Smooth muscle cell (in vitro differentiated cells): ENCODE data around the gene SH3BGRL3. TPM values are rescaled to one million over a fixed set of nuclear protein-coding genes. Genes with fewer than 3 reads are reported as not detected.

Source experiments
- DNase-seq: peaks from one replicate; lab custom pipeline; 2025; ENCODE audit not compliant: unreplicated experiment; lab: John Stamatoyannopoulos, UW
- H2AFZ ChIP-seq: fragments of 200-600 bp; sonication (generic); 2 replicates; pipeline ENCODE4 v1.6.0; 2016; ENCODE audit warnings: antibody characterized with exemption, low read depth, mild to moderate bottlenecking
- H3F3A ChIP-seq: fragments of 200-600 bp; sonication (generic); 2 replicates; pipeline ENCODE4 v1.6.0; 2017; ENCODE audit warnings: antibody characterized with exemption, low read depth
- H3K27ac ChIP-seq: fragments of 200-600 bp; sonication (generic); 2 replicates; pipeline ENCODE4 v1.5.1; 2016; ENCODE audit warnings: low read depth, mild to moderate bottlenecking
- H3K27me3 ChIP-seq: fragments of 200-600 bp; sonication (generic); 2 replicates; pipeline ENCODE4 v1.6.1; 2016; ENCODE audit warnings: low read depth, mild to moderate bottlenecking
- H3K36me3 ChIP-seq: fragments of 200-600 bp; sonication (generic); 2 replicates; pipeline ENCODE4 v1.5.1; 2016; ENCODE audit warnings: low read depth
- H3K4me1 ChIP-seq: fragments of 200-600 bp; sonication (generic); 2 replicates; pipeline ENCODE4 v1.5.1; 2016; ENCODE audit warnings: low read depth
- H3K4me2 ChIP-seq: fragments of 200-600 bp; sonication (generic); 2 replicates; pipeline ENCODE4 v1.6.0; 2016; ENCODE audit warnings: mild to moderate bottlenecking
- H3K4me3 ChIP-seq: fragments of 200-600 bp; sonication (generic); 2 replicates; pipeline ENCODE4 v1.5.1; 2016; ENCODE audit warnings: mild to moderate bottlenecking
- H3K79me2 ChIP-seq: fragments of 200-600 bp; sonication (generic); 2 replicates; pipeline ENCODE4 v1.6.0; 2016; ENCODE audit warnings: low read depth, mild to moderate bottlenecking
- H3K9ac ChIP-seq: fragments of 200-600 bp; sonication (generic); 2 replicates; pipeline ENCODE4 v1.6.0; 2016; ENCODE audit warnings: low read depth
- H3K9me3 ChIP-seq: fragments of 200-600 bp; sonication (generic); replicated peaks from 2 replicates; pipeline ENCODE4 v1.5.1; 2016; ENCODE audit warnings: low read depth
- H4K20me1 ChIP-seq: fragments of 200-600 bp; sonication (generic); 2 replicates; pipeline ENCODE4 v1.6.0; 2016; ENCODE audit warnings: low read depth
- WGBS: methylation state at CpG from one replicate; pipeline ENCODE4 v1.1.7; 2016; ENCODE audit warnings: low lambda C conversion rate; 5-methylcytosine and 5-hydroxymethylcytosine counted together
- polyA plus RNA-seq: library from polyadenylated mRNA; unstranded; fragments of >200 nt; fragmentation: Nextera tagmentation; extraction: Ambion mirVana; gene quantifications from 2 replicates; pipeline ENCODE4 v1.2.1, GENCODE V29; 2016
- total RNA-seq: library from RNA; depleted of rRNA; stranded (reverse); fragments of >200 nt; gene quantifications from 2 replicates; pipeline ENCODE4 v1.2.3, GENCODE V29; 2014
- TF ChIP-seq, protein P1 (sequence below): fragments of 200-600 bp; sonication (generic); IDR thresholded peaks from 2 replicates; pipeline ENCODE4 v1.5.1; 2017; ENCODE audit warnings: borderline replicate concordance, mild to moderate bottlenecking, antibody characterized with exemption; ENCODE audit not compliant: insufficient read depth, poor library complexity, severe bottlenecking

The SH3BGRL3 gene
- total and polyA plus RNA-seq, 2 experiments from 2014 or later = 241 to 1,367 TPM

DNA sequence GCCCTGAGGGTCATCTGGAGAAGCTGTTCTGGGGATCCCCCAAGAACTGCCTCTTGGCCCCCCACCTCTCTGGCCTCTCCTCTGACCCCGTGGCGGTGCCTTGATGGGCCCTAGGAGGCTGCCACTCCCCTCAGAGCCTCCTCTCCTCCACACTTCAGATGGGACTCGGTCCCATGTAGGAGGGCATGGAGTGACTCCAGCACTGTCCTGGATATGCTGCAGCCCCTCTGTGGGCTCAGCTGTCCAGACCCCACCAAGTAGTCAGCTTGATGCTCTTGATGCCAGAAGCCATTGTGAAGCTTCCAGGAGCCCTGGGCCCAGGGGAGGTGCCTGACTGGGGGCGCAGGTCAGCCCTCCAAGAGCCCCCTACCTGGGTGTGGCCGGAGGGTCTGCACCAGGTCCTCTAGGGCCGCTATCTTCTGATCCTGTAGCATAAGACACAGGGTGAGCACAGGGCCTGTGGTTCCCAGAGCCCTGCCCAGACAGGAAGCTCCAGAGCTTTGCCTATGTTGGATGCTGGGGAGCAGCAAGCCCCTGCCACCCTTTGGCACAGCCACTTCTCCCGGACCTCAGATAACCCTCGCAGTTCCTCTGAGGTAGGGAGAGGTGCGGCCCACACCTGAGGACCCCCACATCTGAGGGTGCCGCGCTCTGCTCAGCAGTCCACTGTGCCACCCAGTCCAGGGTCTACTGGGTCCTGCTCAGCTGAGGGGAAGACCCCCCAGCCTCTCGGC lies 17.3 kb downstream of the SH3BGRL3 start:
- H2AFZ ChIP-seq = no peak overlapping the region
- H3K4me3 ChIP-seq = no peak overlapping the region

DNA sequence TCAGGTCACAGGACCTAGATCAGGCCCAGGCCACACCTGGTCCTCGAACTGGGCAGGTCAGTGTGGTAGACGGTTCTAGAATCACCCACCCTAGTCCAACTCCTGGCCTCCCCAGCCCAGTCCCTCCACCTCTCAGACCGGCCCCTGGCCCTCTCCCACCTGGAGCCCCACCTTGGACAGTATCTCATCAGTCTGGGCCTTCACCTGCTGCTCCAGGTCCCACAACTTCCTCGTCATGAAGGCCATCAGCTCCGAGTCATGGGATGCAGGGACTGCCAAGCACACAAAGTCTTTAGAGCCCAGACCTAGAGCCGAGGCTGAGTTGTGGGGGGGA lies 17.9 kb downstream of the SH3BGRL3 start:
- no peaks in the 10 kb centered on the region for H3K27me3 ChIP-seq
- no peak overlapping the region for H3K4me2 ChIP-seq
- no peak for DNase-seq
- H3K36me3 ChIP-seq = no peaks in the 10 kb centered on the region
- WGBS = 77% methylated on average over 6 of the region's 6 CpGs
- no peaks in the 10 kb centered on the region for H3F3A ChIP-seq
- no peak overlapping the region for H3K4me3 ChIP-seq
- no peak overlapping the region for H3K27ac ChIP-seq
- H4K20me1 ChIP-seq = no peaks in the 10 kb centered on the region
- H3K9me3 ChIP-seq = no peaks in the 10 kb centered on the region
- TF ChIP-seq, protein P1, sequence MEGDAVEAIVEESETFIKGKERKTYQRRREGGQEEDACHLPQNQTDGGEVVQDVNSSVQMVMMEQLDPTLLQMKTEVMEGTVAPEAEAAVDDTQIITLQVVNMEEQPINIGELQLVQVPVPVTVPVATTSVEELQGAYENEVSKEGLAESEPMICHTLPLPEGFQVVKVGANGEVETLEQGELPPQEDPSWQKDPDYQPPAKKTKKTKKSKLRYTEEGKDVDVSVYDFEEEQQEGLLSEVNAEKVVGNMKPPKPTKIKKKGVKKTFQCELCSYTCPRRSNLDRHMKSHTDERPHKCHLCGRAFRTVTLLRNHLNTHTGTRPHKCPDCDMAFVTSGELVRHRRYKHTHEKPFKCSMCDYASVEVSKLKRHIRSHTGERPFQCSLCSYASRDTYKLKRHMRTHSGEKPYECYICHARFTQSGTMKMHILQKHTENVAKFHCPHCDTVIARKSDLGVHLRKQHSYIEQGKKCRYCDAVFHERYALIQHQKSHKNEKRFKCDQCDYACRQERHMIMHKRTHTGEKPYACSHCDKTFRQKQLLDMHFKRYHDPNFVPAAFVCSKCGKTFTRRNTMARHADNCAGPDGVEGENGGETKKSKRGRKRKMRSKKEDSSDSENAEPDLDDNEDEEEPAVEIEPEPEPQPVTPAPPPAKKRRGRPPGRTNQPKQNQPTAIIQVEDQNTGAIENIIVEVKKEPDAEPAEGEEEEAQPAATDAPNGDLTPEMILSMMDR = no peak
- H3K79me2 ChIP-seq = no peaks in the 10 kb centered on the region
- no peak overlapping the region for H3K9ac ChIP-seq
- no peaks in the 10 kb centered on the region for H3K4me1 ChIP-seq
- H2AFZ ChIP-seq = no peak overlapping the region

More for the DNA sequence above, 17.3 kb downstream of the SH3BGRL3 start:
- Histone ChIP-seq H3F3A (no peaks in the 10 kb centered on the region), H3K27ac (no peak overlapping the region), H3K4me2 (no peak overlapping the region), H4K20me1 (no peaks in the 10 kb centered on the region), H3K27me3 (no peaks in the 10 kb centered on the region), H3K4me1 (no peaks in the 10 kb centered on the region), H3K9ac (no peak overlapping the region), H3K36me3 (no peaks in the 10 kb centered on the region), H3K79me2 (no peaks in the 10 kb centered on the region), H3K9me3 (no peaks in the 10 kb centered on the region)
- TF ChIP-seq, protein P1 = no peak
- DNase-seq = no peak
- WGBS = 98% methylated on average over 12 of the region's 12 CpGs

DNA sequence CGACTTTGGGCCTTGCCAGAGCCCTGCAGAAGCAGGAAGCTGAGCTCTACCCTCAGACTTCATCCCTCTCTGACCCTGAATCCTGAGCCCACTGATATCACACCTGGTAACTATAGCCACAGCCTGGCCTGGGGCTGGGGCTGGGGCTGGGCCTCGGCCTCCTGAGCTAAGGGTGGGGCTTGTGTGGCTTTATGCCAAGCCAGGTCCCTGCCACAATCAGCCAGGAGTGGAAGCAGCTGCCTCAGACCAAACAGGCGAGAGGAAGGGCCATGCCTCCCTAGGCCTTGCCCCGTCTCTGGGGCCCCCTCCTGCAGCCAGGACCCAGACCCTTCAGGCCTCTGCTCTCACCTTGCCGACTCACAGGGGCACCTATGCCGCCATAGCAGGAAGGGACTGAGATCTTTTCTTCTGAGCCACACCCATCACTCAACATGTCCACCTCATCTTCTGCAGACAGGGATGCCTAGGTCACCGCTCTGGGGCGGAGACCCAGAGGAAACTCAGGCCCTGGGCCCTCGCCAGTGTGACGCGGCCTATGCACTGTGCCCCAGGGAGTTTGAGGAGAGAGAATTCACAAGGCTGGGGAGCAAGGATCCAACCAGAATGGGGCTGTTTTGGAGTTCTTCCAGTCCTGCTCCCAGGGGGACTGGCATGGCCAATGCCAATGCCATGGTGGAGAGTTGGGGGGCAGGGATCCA lies 20.8 kb downstream of the SH3BGRL3 start:
- no peak for DNase-seq
- no peak overlapping the region for H3K4me2 ChIP-seq
- no peaks in the 10 kb centered on the region for H3K79me2 ChIP-seq
- H3K27me3 ChIP-seq = no peaks in the 10 kb centered on the region
- H3K9me3 ChIP-seq = no peaks in the 10 kb centered on the region
- H2AFZ ChIP-seq = no peak overlapping the region
- H3F3A ChIP-seq = no peaks in the 10 kb centered on the region
- H4K20me1 ChIP-seq = no peaks in the 10 kb centered on the region
- no peak overlapping the region for H3K4me3 ChIP-seq
- no peak overlapping the region for H3K27ac ChIP-seq
- WGBS = 91% methylated on average over 11 of the region's 11 CpGs
- H3K4me1 ChIP-seq = peaks cover 2% of the 10 kb centered on the region
- no peaks in the 10 kb centered on the region for H3K36me3 ChIP-seq
- TF ChIP-seq, protein P1 = no peak
- H3K9ac ChIP-seq = no peak overlapping the region
